Skeletal muscle tissue (tissue), 4 donors: ENCODE results near the gene ZBTB38. TPM values are rescaled to one million over a fixed set of nuclear protein-coding genes. Genes with fewer than 3 reads are reported as not detected.

ENCODE experiments used
- H3K27ac ChIP-seq: one replicate; pipeline ENCODE4 v1.7.0; 2013; ENCODE audit warnings: mild to moderate bottlenecking, low read depth, low read length, inconsistent platforms
- H3K27me3 ChIP-seq, 3 donors: one replicate each; pipeline ENCODE4 v1.7.0; 2013; ENCODE audit warnings: low read length in 3 of 3; ENCODE audit not compliant: control insufficient read depth in 3 of 3, insufficient read depth in 3 of 3
- H3K36me3 ChIP-seq, 3 donors: one replicate each; pipeline ENCODE4 v1.7.0; 2013; ENCODE audit warnings: low read length in 3 of 3; ENCODE audit not compliant: control insufficient read depth in 3 of 3, insufficient read depth in 3 of 3
- H3K4me1 ChIP-seq, 3 donors: one replicate each; pipeline ENCODE4 v1.7.0; 2013; ENCODE audit warnings: low read length in 3 of 3, mild to moderate bottlenecking in 3 of 3; ENCODE audit not compliant: control insufficient read depth in 3 of 3, insufficient read depth in 3 of 3
- H3K4me3 ChIP-seq, 3 donors: one replicate each; pipeline ENCODE4 v1.7.0; 2013; ENCODE audit warnings: low read length in 3 of 3
- H3K9ac ChIP-seq, 3 donors: one replicate each; pipeline ENCODE4 v1.7.0; 2013; ENCODE audit warnings: low read length in 3 of 3, mild to moderate bottlenecking in 3 of 3, moderate library complexity in 2 of 3, low read depth in 1 of 3
- H3K9me3 ChIP-seq, 3 donors: one replicate each; pipeline ENCODE4 v1.7.0; 2013; ENCODE audit warnings: low read length in 3 of 3; ENCODE audit not compliant: control insufficient read depth in 3 of 3
- total RNA-seq: library from RNA; depleted of rRNA; stranded (reverse); fragments of >200 nt; gene quantifications from one replicate; pipeline ENCODE4 v1.2.3, GENCODE V29; 2014
- donor health status: Osteomylitis.

The ZBTB38 gene
- total RNA-seq, 1 donor from 2014 or later, result 29.7 TPM

GRCh38 chr3:141386611-141387111, 18.4 kb downstream of the ZBTB38 start:
- Histone ChIP-seq H3K27me3 (no peaks in the 10 kb centered on the region), H3K4me3 (peak overlapping the region in 2 of 3 donors; percentile 2 to 53), H3K9me3 (no peaks in the 10 kb centered on the region), H3K36me3 (peaks cover 3 to 5% (median 3%) of the 10 kb centered on the region in 3 donors), H3K4me1 (peaks cover 0 to 2% (median 0%) of the 10 kb centered on the region in 3 donors), H3K9ac (peak overlapping the region in 1 of 3 donors; percentile 7), H3K27ac (no peak overlapping the region)

GRCh38 chr3:141387516-141387915, 19.2 kb downstream of the ZBTB38 start:
- Histone ChIP-seq H3K9ac (no peak overlapping the region), H3K9me3 (no peaks in the 10 kb centered on the region), H3K36me3 (peaks cover 3 to 5% (median 3%) of the 10 kb centered on the region in 3 donors), H3K4me3 (no peak overlapping the region), H3K27ac (no peak overlapping the region), H3K27me3 (no peaks in the 10 kb centered on the region), H3K4me1 (peaks cover 0 to 2% (median 0%) of the 10 kb centered on the region in 3 donors)

- Histone ChIP-seq H3K4me1 (peaks cover 0 to 2% (median 0%) of the 10 kb centered on the region in 3 donors), H3K9ac (no peak overlapping the region), H3K36me3 (peaks cover 3 to 5% (median 3%) of the 10 kb centered on the region in 3 donors), H3K27ac (no peak overlapping the region), H3K9me3 (no peaks in the 10 kb centered on the region), H3K4me3 (no peak overlapping the region), H3K27me3 (no peaks in the 10 kb centered on the region)
These were observed 20.1 kb downstream of the ZBTB38 start for GRCh38 chr3:141388395-141388794.

- no peak overlapping the region for H3K27ac ChIP-seq
- H3K4me3 ChIP-seq, result no peak overlapping the region
- H3K9me3 ChIP-seq, result no peaks in the 10 kb centered on the region
- peaks cover 3 to 5% (median 3%) of the 10 kb centered on the region in 3 donors for H3K36me3 ChIP-seq
- peaks cover 0 to 2% (median 0%) of the 10 kb centered on the region in 3 donors for H3K4me1 ChIP-seq
- H3K27me3 ChIP-seq, result no peaks in the 10 kb centered on the region
- H3K9ac ChIP-seq, result no peak overlapping the region
These were observed 20.7 kb downstream of the ZBTB38 start for GRCh38 chr3:141388823-141389621.

- H3K9me3 ChIP-seq, result no peaks in the 10 kb centered on the region
- no peak overlapping the region for H3K27ac ChIP-seq
- no peak overlapping the region for H3K4me3 ChIP-seq
- H3K4me1 ChIP-seq, result peaks cover 0 to 2% (median 0%) of the 10 kb centered on the region in 3 donors
- H3K36me3 ChIP-seq, result peaks cover 3 to 5% (median 3%) of the 10 kb centered on the region in 3 donors
- H3K9ac ChIP-seq, result no peak overlapping the region
- no peaks in the 10 kb centered on the region for H3K27me3 ChIP-seq
These were observed 21.4 kb downstream of the ZBTB38 start for GRCh38 chr3:141389703-141390102.

GRCh38 chr3:141390747-141391146, 22.4 kb downstream of the ZBTB38 start:
- no peak overlapping the region for H3K4me3 ChIP-seq
- peaks cover 0 to 2% (median 0%) of the 10 kb centered on the region in 3 donors for H3K4me1 ChIP-seq
- no peak overlapping the region for H3K9ac ChIP-seq
- H3K27me3 ChIP-seq, result no peaks in the 10 kb centered on the region
- peaks cover 3 to 5% (median 3%) of the 10 kb centered on the region in 3 donors for H3K36me3 ChIP-seq
- no peaks in the 10 kb centered on the region for H3K9me3 ChIP-seq
- H3K27ac ChIP-seq, result no peak overlapping the region

GRCh38 chr3:141391298-141391990, 23.1 kb downstream of the ZBTB38 start:
- no peak overlapping the region for H3K27ac ChIP-seq
- no peak overlapping the region for H3K9ac ChIP-seq
- H3K27me3 ChIP-seq, result no peaks in the 10 kb centered on the region
- no peaks in the 10 kb centered on the region for H3K9me3 ChIP-seq
- H3K36me3 ChIP-seq, result peaks cover 3 to 5% (median 3%) of the 10 kb centered on the region in 3 donors
- H3K4me3 ChIP-seq, result no peak overlapping the region
- no peaks in the 10 kb centered on the region for H3K4me1 ChIP-seq

GRCh38 chr3:141391991-141392316, 23.6 kb downstream of the ZBTB38 start:
- no peak overlapping the region for H3K4me3 ChIP-seq
- H3K27ac ChIP-seq, result no peak overlapping the region

GRCh38 chr3:141392416-141392815, 24.1 kb downstream of the ZBTB38 start:
- peaks cover 0 to 4% (median 3%) of the 10 kb centered on the region in 3 donors for H3K36me3 ChIP-seq
- H3K4me1 ChIP-seq, result no peaks in the 10 kb centered on the region
- no peak overlapping the region for H3K9ac ChIP-seq
- no peak overlapping the region for H3K27ac ChIP-seq
- no peaks in the 10 kb centered on the region for H3K9me3 ChIP-seq
- no peaks in the 10 kb centered on the region for H3K27me3 ChIP-seq
- H3K4me3 ChIP-seq, result no peak overlapping the region

More at GRCh38 chr3:141391991-141392316, 23.6 kb downstream of the ZBTB38 start:
- H3K36me3 ChIP-seq, result peaks cover 0 to 3% (median 2%) of the 10 kb centered on the region in 3 donors
- H3K4me1 ChIP-seq, result no peaks in the 10 kb centered on the region
- H3K9me3 ChIP-seq, result no peaks in the 10 kb centered on the region
- H3K9ac ChIP-seq, result no peak overlapping the region
- H3K27me3 ChIP-seq, result no peaks in the 10 kb centered on the region
